A549 (cell line): ENCODE measurements around the gene C1orf167.

ENCODE experiments used
- BHLHE40 ChIP-seq: IDR thresholded peaks from 2 replicates; pipeline ENCODE4 v1.6.1; 2012; ENCODE audit warnings: low read depth, low read length, inconsistent platforms
- CHD4 ChIP-seq: fragments of 200-600 bp; sonication (generic); IDR thresholded peaks from 2 replicates; pipeline ENCODE4 v1.6.1; 2016; ENCODE audit warnings: antibody characterized with exemption, mild to moderate bottlenecking, borderline replicate concordance
- EHMT2 ChIP-seq: fragments of 200-600 bp; sonication (generic); IDR thresholded peaks from 2 replicates; pipeline ENCODE4 v1.6.1; 2016; ENCODE audit warnings: antibody characterized with exemption, low read depth, mild to moderate bottlenecking, moderate library complexity
- KDM5A ChIP-seq: fragments of 200-600 bp; sonication (generic); IDR thresholded peaks from 2 replicates; pipeline ENCODE4 v1.6.1; 2016; ENCODE audit warnings: antibody characterized with exemption, mild to moderate bottlenecking
- MYC ChIP-seq: IDR thresholded peaks from 2 replicates; pipeline ENCODE4 v1.6.1; 2012; ENCODE audit warnings: mild to moderate bottlenecking, inconsistent platforms, low read length, improper control_type of control experiment, borderline replicate concordance
- PHF8 ChIP-seq: fragments of 200-600 bp; sonication (generic); IDR thresholded peaks from 2 replicates; pipeline ENCODE4 v1.6.1; 2016; ENCODE audit warnings: low read depth, mild to moderate bottlenecking, antibody characterized with exemption, moderate library complexity, borderline replicate concordance
- POLR2A ChIP-seq: IDR thresholded peaks from 2 replicates; pipeline ENCODE4 v1.6.1; 2012; ENCODE audit warnings: mild to moderate bottlenecking, low read length
- TF ChIP-seq, protein P1 (sequence below): fragments of >200 bp; sonication (Bioruptor Twin); formaldehyde crosslinking; IDR thresholded peaks from 3 replicates; pipeline ENCODE4 v1.5.1; 2016

DNA sequence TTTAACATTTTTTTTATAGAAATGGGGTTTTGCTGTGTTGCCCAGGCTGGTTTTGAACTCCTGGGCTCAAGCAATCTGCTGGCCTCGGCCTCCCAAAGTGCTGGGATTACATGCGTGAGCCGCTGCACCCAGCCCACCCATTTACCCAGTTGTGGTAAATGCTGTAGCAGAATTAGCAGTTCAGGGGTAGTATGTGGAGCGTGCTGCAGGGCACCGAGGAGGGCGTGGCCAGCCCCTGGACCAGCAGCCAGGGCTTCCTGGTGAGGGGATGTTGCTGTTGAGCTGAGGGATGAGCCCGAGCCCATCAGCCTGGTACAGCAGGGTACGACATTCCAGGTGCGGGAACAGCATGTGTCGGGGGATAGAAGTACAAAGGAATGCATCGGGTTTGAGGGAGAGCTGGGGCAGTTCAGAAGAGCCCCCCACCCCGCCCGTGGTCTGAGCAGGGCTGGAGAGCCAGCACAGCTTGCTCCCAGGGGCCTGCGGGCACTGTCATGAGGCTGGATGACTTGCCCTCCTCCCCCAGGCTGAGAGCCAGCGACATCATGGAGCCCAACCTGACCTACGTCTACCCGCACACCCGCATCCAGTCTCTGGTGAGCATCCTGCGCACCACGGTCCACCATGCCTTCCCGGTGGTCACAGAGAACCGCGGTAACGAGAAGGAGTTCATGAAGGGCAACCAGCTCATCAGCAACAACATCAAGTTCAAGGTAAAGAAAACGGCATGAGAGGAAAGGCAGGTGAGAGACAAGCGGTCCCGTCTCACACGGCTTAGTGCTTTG lies 73.6 kb downstream of the C1orf167 start:
- no peak for TF ChIP-seq BHLHE40
- no peak for TF ChIP-seq EHMT2
- no peak for TF ChIP-seq CHD4
- TF ChIP-seq KDM5A, result no peak
- TF ChIP-seq, protein P1, sequence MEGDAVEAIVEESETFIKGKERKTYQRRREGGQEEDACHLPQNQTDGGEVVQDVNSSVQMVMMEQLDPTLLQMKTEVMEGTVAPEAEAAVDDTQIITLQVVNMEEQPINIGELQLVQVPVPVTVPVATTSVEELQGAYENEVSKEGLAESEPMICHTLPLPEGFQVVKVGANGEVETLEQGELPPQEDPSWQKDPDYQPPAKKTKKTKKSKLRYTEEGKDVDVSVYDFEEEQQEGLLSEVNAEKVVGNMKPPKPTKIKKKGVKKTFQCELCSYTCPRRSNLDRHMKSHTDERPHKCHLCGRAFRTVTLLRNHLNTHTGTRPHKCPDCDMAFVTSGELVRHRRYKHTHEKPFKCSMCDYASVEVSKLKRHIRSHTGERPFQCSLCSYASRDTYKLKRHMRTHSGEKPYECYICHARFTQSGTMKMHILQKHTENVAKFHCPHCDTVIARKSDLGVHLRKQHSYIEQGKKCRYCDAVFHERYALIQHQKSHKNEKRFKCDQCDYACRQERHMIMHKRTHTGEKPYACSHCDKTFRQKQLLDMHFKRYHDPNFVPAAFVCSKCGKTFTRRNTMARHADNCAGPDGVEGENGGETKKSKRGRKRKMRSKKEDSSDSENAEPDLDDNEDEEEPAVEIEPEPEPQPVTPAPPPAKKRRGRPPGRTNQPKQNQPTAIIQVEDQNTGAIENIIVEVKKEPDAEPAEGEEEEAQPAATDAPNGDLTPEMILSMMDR, result no peak
- no peak for TF ChIP-seq PHF8
- no peak for TF ChIP-seq MYC
- no peak for TF ChIP-seq POLR2A
